GM12872 (cell line): ENCODE data around the gene PHTF2.

Experiments
- CTCF ChIP-seq: IDR thresholded peaks from 3 replicates; pipeline ENCODE4 v1.5.1; 2011; ENCODE audit warnings: low read depth, mild to moderate bottlenecking, low read length, moderate library complexity; ENCODE audit not compliant: insufficient read depth

Gene PHTF2

GRCh38 chr7:77935652-77936348, 137.2 kb downstream of the PHTF2 start:
- TF ChIP-seq CTCF, result no peak

- peak; percentile 53 for TF ChIP-seq CTCF
Observed at GRCh38 chr7:77940647-77941046, 142.1 kb downstream of the PHTF2 start.

- no peak for TF ChIP-seq CTCF
Observed at GRCh38 chr7:77942431-77942830, 143.9 kb downstream of the PHTF2 start.

GRCh38 chr7:77944183-77945182, 145.9 kb downstream of the PHTF2 start:
- no peak for TF ChIP-seq CTCF

- no peak for TF ChIP-seq CTCF
Observed at GRCh38 chr7:77950548-77950947, 152.0 kb downstream of the PHTF2 start.

- TF ChIP-seq CTCF, result no peak
Observed at GRCh38 chr7:77954773-77955555, 156.4 kb downstream of the PHTF2 start.

GRCh38 chr7:77958436-77958835, 159.9 kb downstream of the PHTF2 start:
- no peak for TF ChIP-seq CTCF
